Body of pancreas (tissue), 4 donors: ENCODE measurements around the gene PDE7B.

ENCODE experiments used
- CTCF ChIP-seq, 7 experiments: fragments of 450-650 bp in 4 of 7; fragments of 200-600 bp in 3 of 7; sonication (generic) in 3 of 7; IDR thresholded peaks; one replicate each; pipeline ENCODE4 v1.5.1; 2016 to 2019; ENCODE audit warnings: antibody characterized with exemption in 7 of 7
- POLR2A ChIP-seq, 3 donors: fragments of 450-650 bp; IDR thresholded peaks; one replicate each; pipeline ENCODE4 v1.6.1; 2016; ENCODE audit warnings: antibody characterized with exemption in 3 of 3, mild to moderate bottlenecking in 2 of 3

GRCh38 chr6:136181512-136181833 lies 330.0 kb downstream of the PDE7B start:
- TF ChIP-seq CTCF (IDR thresholded peaks at IDR 0.05): no peak
- TF ChIP-seq POLR2A (IDR thresholded peaks at IDR 0.05): no peak
